ENCODE results near the gene JAGN1. TPM values are rescaled to one million over a fixed set of nuclear protein-coding genes. Genes with fewer than 3 reads are reported as not detected.

The JAGN1 gene
- total RNA-seq, 1 donor from 2014 or later = 33.9 TPM

DNA sequence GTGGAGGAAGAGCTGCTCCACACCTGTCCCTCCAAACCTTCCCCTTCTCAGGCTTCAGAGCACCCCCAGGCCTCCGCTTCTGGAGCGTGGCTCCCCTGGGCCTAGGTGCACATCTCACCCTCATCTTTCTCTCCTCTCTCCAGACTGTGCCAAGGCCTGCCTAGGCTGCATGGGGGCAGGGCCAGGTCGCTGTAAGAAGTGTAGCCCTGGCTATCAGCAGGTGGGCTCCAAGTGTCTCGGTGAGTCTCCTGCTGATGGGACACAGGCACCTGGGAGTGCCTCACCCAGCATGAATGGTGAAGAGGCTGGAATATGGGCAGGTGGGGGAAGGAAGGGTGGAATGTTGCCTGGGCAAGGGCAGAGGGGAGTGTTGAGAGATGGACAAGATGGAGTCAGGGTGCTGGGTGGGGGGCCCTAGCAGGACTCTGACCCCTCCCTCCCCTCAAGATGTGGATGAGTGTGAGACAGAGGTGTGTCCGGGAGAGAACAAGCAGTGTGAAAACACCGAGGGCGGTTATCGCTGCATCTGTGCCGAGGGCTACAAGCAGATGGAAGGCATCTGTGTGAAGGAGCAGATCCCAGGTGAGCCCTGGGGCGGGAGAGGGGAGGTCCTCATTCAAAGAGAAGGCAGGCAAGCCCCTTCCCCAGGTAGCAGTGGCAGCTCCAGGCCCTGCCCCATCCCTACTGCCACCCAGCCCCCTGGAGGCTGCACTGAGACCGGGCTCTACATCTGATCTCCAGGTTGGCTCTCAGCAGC is 52.7 kb downstream of the JAGN1 start:
- intact Hi-C loops (cut with micrococcal nuclease) = no loop called here

Other genes with a start within 250 kb of the JAGN1 start
- 49.2 and 54.8 TPM in 2 replicates for gene MTMR14, start 241.1 kb upstream of the JAGN1 start, total RNA-seq
- 0.22 and 0.59 TPM in 2 replicates for gene CPNE9, start 186.8 kb upstream of the JAGN1 start, total RNA-seq
- gene BRPF1, start 158.9 kb upstream of the JAGN1 start, total RNA-seq = 41.3 and 51.1 TPM in 2 replicates
- gene OGG1, start 140.7 kb upstream of the JAGN1 start, total RNA-seq = 35.6 and 43.2 TPM in 2 replicates
- 22.6 and 26.2 TPM in 2 replicates for gene CAMK1, start 120.7 kb upstream of the JAGN1 start, total RNA-seq
- gene TADA3, start 98.1 kb upstream of the JAGN1 start, total RNA-seq = 62.3 and 67.1 TPM in 2 replicates
- 292 and 298 TPM in 2 replicates for gene ARPC4, start 97.5 kb upstream of the JAGN1 start, total RNA-seq
- gene TTLL3, start 80.3 kb upstream of the JAGN1 start, total RNA-seq = 46.7 and 51.4 TPM in 2 replicates
- 51.9 and 53.8 TPM in 2 replicates for gene RPUSD3, start 46.6 kb upstream of the JAGN1 start, total RNA-seq
- not detected in 2 replicates for gene CIDEC, start 10.4 kb upstream of the JAGN1 start, total RNA-seq
- 2.4 and 2.5 TPM in 2 replicates for gene IL17RE, start 12.2 kb downstream of the JAGN1 start, total RNA-seq
- 0.78 and 1.1 TPM in 2 replicates for gene IL17RC, start 26.5 kb downstream of the JAGN1 start, total RNA-seq
- gene CRELD1, start 43.2 kb downstream of the JAGN1 start, total RNA-seq = 26.0 and 27.5 TPM in 2 replicates
- 10.6 and 13.4 TPM in 2 replicates for gene PRRT3, start 61.8 kb downstream of the JAGN1 start, total RNA-seq
- 52.2 and 62.6 TPM in 2 replicates for gene EMC3, start 96.2 kb downstream of the JAGN1 start, total RNA-seq
- 40.7 and 54.1 TPM in 2 replicates for gene FANCD2, start 135.8 kb downstream of the JAGN1 start, total RNA-seq
- gene FANCD2OS, start 217.6 kb downstream of the JAGN1 start, total RNA-seq = not detected in 2 replicates
- gene BRK1, start 225.1 kb downstream of the JAGN1 start, total RNA-seq = 116 and 126 TPM in 2 replicates